GM12892 (cell line): ENCODE measurements around the gene TSEN15.

Experiments
- POLR2A ChIP-seq: IDR thresholded peaks from 2 replicates; pipeline ENCODE4 v1.6.1; 2011; ENCODE audit warnings: low read depth, low read length, control low read depth
- TAF1 ChIP-seq: IDR thresholded peaks from 2 replicates; pipeline ENCODE4 v1.6.1; 2011; ENCODE audit warnings: low read depth, mild to moderate bottlenecking, control low read depth, low read length, borderline replicate concordance

GRCh38 chr1:184069675-184070074 lies 18.1 kb downstream of the TSEN15 start:
- TF ChIP-seq POLR2A (no peak), TAF1 (no peak)
